IPS DF 4.7 (cell line): Measurements from ENCODE around the gene WIPF1.

Source experiments
- DNase-seq: peaks from one replicate; pipeline ENCODE4 v3.0.0-alpha.2; 2013; ENCODE audit warnings: low spot score; ENCODE audit errors: extremely low read depth

The WIPF1 gene

GRCh38 chr2:174595891-174596397, 1.7 kb downstream of the WIPF1 start:
- DNase-seq: no peak

GRCh38 chr2:174595116-174595809, 2.3 kb downstream of the WIPF1 start:
- no peak for DNase-seq

GRCh38 chr2:174594456-174594855, 3.1 kb downstream of the WIPF1 start:
- no peak for DNase-seq

- DNase-seq: no peak
Measured at GRCh38 chr2:174593574-174594203, 3.9 kb downstream of the WIPF1 start.

GRCh38 chr2:174593041-174593440, 4.6 kb downstream of the WIPF1 start:
- DNase-seq: no peak

- no peak for DNase-seq
Measured at GRCh38 chr2:174591740-174592139, 5.9 kb downstream of the WIPF1 start.

- DNase-seq: no peak
Measured at GRCh38 chr2:174590928-174591648, 6.5 kb downstream of the WIPF1 start.

GRCh38 chr2:174590346-174590745, 7.3 kb downstream of the WIPF1 start:
- no peak for DNase-seq

- no peak for DNase-seq
Measured at GRCh38 chr2:174589334-174589733, 8.3 kb downstream of the WIPF1 start.

- DNase-seq: no peak
Measured at GRCh38 chr2:174588463-174588862, 9.1 kb downstream of the WIPF1 start.

GRCh38 chr2:174587579-174587978, 10.0 kb downstream of the WIPF1 start:
- DNase-seq: no peak

GRCh38 chr2:174586418-174587295, 10.9 kb downstream of the WIPF1 start:
- DNase-seq: no peak

- no peak for DNase-seq
Measured at GRCh38 chr2:174585657-174586252, 11.8 kb downstream of the WIPF1 start.

- no peak for DNase-seq
Measured at GRCh38 chr2:174585146-174585545, 12.5 kb downstream of the WIPF1 start.

GRCh38 chr2:174581491-174581890, 16.1 kb downstream of the WIPF1 start:
- no peak for DNase-seq

GRCh38 chr2:174580951-174581350, 16.7 kb downstream of the WIPF1 start:
- no peak for DNase-seq

- DNase-seq: no peak
Measured at GRCh38 chr2:174577967-174578589, 19.5 kb downstream of the WIPF1 start.

GRCh38 chr2:174575124-174575776, 22.4 kb downstream of the WIPF1 start:
- DNase-seq: no peak

GRCh38 chr2:174574657-174575056, 22.9 kb downstream of the WIPF1 start:
- no peak for DNase-seq

GRCh38 chr2:174573621-174574081, 24.0 kb downstream of the WIPF1 start:
- DNase-seq: no peak
